ENCODE measurements around the gene CUBN. TPM values are rescaled to one million over a fixed set of nuclear protein-coding genes. Genes with fewer than 3 reads are reported as not detected.

CUBN gene
- total RNA-seq, 2 donors from 2014 or later, result 1.3 to 9.7 TPM

DNA sequence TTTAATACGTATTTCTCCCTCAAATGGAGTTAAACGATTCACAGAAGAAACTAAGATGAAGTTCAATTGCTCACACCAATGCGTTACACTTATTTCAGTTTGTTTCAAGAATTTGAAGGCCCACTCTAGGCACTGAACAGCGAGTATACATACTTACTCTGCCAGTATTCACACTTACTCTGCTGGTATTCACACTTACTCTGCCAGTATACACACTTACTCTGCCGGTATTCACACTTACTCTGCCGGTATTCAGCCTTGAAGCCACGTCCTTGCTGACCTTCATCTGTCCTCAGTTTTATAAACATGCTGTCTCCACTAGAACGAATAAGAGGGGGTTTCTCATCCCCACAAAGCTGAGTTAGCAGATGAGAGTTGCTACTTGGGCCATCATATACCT lies 86.0 kb downstream of the CUBN start:
- TF ChIP-seq, protein P1, sequence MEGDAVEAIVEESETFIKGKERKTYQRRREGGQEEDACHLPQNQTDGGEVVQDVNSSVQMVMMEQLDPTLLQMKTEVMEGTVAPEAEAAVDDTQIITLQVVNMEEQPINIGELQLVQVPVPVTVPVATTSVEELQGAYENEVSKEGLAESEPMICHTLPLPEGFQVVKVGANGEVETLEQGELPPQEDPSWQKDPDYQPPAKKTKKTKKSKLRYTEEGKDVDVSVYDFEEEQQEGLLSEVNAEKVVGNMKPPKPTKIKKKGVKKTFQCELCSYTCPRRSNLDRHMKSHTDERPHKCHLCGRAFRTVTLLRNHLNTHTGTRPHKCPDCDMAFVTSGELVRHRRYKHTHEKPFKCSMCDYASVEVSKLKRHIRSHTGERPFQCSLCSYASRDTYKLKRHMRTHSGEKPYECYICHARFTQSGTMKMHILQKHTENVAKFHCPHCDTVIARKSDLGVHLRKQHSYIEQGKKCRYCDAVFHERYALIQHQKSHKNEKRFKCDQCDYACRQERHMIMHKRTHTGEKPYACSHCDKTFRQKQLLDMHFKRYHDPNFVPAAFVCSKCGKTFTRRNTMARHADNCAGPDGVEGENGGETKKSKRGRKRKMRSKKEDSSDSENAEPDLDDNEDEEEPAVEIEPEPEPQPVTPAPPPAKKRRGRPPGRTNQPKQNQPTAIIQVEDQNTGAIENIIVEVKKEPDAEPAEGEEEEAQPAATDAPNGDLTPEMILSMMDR (IDR thresholded peaks at IDR 0.05), result no peak
- TF ChIP-seq POLR2A (IDR thresholded peaks at IDR 0.05), result no peak
- TF ChIP-seq POLR2AphosphoS5 (IDR thresholded peaks at IDR 0.05), result no peak
- no peaks in the 10 kb centered on the region for H3K27me3 ChIP-seq (replicated peaks; ENCODE audit: insufficient read depth)
- 80% methylated on average over 8 of the region's 8 CpGs for WGBS
- no peak for DNase-seq (ENCODE audit: low spot score)
- H3K27ac ChIP-seq, result no peak overlapping the region
- H3K9me3 ChIP-seq, result no peaks in the 10 kb centered on the region
- no peaks in the 10 kb centered on the region for H3K4me1 ChIP-seq (replicated peaks)
- no peaks in the 10 kb centered on the region for H3K36me3 ChIP-seq
- H3K4me3 ChIP-seq, result no peak overlapping the region
- intact Hi-C loops (cut with DNase I), result no loop called here

DNA sequence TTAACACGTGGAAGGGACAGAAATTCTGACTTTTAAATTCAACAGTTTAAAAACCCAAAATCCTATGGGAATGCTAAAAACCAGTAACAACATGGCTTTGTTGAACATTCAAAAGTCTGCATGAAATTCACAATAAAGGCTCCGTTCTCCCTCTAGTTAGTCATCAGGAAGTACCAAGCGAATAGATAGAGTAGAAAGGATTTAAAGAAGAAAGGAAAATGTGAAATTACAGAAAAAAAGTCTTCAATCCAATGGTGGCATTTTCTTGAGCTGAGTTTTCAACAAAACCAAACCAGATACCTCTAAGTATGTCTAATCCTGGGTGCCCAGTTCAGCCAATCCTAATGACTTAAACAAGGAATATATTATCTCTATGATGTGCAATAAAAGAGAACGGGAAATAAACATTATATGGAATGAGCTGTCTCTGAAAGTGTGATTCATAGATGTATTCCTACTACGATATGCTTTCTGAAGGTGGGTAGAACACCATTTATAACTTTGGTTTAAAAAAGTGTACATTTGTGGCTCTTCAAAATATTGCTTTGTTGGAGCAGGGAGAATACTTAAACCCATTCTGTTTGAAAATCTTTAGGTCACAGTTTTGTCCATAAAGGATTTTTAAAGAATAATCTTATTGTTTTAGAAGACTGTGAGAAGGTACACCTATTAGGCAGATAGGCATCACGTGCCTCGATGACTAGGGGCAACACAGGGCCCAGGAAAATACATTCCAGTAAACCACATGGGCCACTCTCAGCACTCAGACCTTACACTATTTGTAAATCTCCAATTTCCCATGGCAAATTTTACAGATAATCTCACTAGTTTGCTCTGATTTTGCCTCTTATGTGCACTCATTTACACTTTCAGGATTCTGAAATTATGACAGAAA lies 87.7 kb downstream of the CUBN start:
- no peak for DNase-seq (ENCODE audit: low spot score)
- no peak overlapping the region for H3K27ac ChIP-seq
- no peaks in the 10 kb centered on the region for H3K4me1 ChIP-seq (replicated peaks)
- H3K4me3 ChIP-seq, result no peak overlapping the region
- TF ChIP-seq POLR2A (IDR thresholded peaks at IDR 0.05), result no peak
- no peak for TF ChIP-seq POLR2AphosphoS5 (IDR thresholded peaks at IDR 0.05)
- TF ChIP-seq, protein P1 (IDR thresholded peaks at IDR 0.05), result no peak
- no peaks in the 10 kb centered on the region for H3K9me3 ChIP-seq
- WGBS, result 73% methylated on average over 7 of the region's 7 CpGs
- intact Hi-C loops (cut with DNase I), result no loop called here
- H3K36me3 ChIP-seq, result no peaks in the 10 kb centered on the region
- H3K27me3 ChIP-seq (replicated peaks; ENCODE audit: insufficient read depth), result no peaks in the 10 kb centered on the region

DNA sequence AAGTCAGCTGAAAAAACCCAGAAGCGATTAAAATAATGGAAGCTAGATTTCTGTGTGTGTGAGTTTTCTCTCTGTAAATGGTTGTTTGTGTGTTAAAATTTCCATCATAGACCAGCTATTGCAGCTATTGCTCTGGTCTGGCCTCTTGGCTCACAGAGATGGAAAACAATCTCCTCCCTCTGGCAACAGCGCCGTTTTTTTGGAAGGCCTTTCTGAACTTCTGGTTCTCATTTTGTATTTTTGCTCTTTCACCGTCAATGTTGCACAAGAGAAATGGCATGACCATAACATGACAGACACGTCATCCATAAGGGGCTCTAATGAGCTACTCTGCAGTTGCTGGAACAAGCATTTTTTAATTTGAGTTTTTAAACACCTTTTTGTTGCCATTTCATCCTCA lies 91.0 kb downstream of the CUBN start:
- Histone ChIP-seq H3K4me1 (replicated peaks) (no peaks in the 10 kb centered on the region), H3K9me3 (no peaks in the 10 kb centered on the region), H3K27me3 (replicated peaks; ENCODE audit: insufficient read depth) (no peaks in the 10 kb centered on the region), H3K27ac (no peak overlapping the region), H3K36me3 (no peaks in the 10 kb centered on the region), H3K4me3 (no peak overlapping the region)
- no peak for DNase-seq (ENCODE audit: low spot score)
- TF ChIP-seq, protein P1 (IDR thresholded peaks at IDR 0.05), result no peak
- TF ChIP-seq POLR2AphosphoS5 (IDR thresholded peaks at IDR 0.05) (peak; percentile 22), POLR2A (IDR thresholded peaks at IDR 0.05) (no peak)
- intact Hi-C loops (cut with DNase I), result no loop called here
- 81% methylated on average over 5 of the region's 5 CpGs for WGBS

DNA sequence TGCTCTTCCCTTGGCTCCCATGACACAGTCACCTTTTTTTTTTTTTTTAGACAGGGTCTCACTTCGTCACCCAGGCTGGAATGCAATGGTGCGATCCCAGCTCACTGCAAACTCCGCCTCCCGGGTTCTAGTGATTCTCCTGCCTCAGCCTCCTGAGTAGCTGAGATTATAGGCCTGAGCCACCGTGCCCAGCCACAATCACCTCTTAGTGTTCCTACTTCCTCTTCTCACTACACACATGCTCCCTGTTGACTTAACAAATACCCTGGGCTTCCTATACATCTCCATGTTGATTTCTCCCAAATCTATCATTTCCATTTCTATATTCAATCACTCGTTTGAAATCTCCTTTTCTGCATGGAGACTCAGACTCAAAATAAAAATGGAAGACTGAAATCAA lies 91.7 kb downstream of the CUBN start:
- WGBS, result 91% methylated on average over 6 of the region's 6 CpGs
- Histone ChIP-seq H3K4me1 (replicated peaks) (no peaks in the 10 kb centered on the region), H3K9me3 (no peaks in the 10 kb centered on the region), H3K27ac (no peak overlapping the region), H3K36me3 (no peaks in the 10 kb centered on the region), H3K4me3 (no peak overlapping the region), H3K27me3 (replicated peaks; ENCODE audit: insufficient read depth) (no peaks in the 10 kb centered on the region)
- DNase-seq (ENCODE audit: low spot score), result no peak
- TF ChIP-seq, protein P1 (IDR thresholded peaks at IDR 0.05), result no peak
- TF ChIP-seq POLR2AphosphoS5 (IDR thresholded peaks at IDR 0.05) (no peak), POLR2A (IDR thresholded peaks at IDR 0.05) (no peak)
- intact Hi-C loops (cut with DNase I), result no loop called here

DNA sequence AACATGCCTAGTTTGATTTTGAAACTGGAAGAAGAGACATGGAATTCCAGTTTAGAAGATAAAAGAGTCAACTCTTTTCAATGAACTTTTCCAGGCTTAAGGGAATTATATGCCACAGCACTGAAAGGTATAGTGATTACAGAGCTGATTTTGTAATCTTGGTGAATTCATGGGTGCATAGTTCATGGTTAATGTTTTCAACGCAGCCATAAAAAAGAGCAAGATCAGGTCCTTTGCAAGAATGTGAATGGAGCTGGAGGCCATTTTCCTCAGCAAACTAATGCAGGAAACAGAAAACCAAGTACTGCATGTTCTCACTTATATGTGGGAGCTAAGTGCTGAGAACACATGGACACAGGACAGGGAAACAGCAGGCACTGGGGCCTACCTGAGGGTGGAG lies 94.2 kb downstream of the CUBN start:
- Histone ChIP-seq H3K36me3 (no peaks in the 10 kb centered on the region), H3K9me3 (no peaks in the 10 kb centered on the region), H3K27ac (no peak overlapping the region), H3K4me3 (no peak overlapping the region), H3K4me1 (replicated peaks) (no peaks in the 10 kb centered on the region), H3K27me3 (replicated peaks; ENCODE audit: insufficient read depth) (no peaks in the 10 kb centered on the region)
- DNase-seq (ENCODE audit: low spot score), result no peak
- intact Hi-C loops (cut with DNase I), result no loop called here
- 69% methylated on average over 1 of the region's 1 CpG for WGBS
- TF ChIP-seq POLR2A (IDR thresholded peaks at IDR 0.05), result no peak
- TF ChIP-seq, protein P1 (IDR thresholded peaks at IDR 0.05), result no peak
- TF ChIP-seq POLR2AphosphoS5 (IDR thresholded peaks at IDR 0.05), result no peak

Data from prostate gland (tissue), 2 donors.